T-helper 17 cell (primary cell): ENCODE results near the gene C3AR1. TPM values are rescaled to one million over a fixed set of nuclear protein-coding genes. Genes with fewer than 3 reads are reported as not detected.

Experiments
- total RNA-seq, 4 donors: library from RNA in 2 of 4; stranded (reverse) in 2 of 4; gene quantifications; one replicate each; pipeline ENCODE4 v1.2.3 and lab custom pipeline; 2022 to 2026

The C3AR1 gene
- total RNA-seq, 2 donors from 2014 or later: 3.1 to 3.9 TPM

Other genes starting within 250 kb of the C3AR1 start
- 1 to 10 TPM in 1 of 2 donors, under 1 TPM in 1; 0.17 to 6.4 TPM for gene SLC2A14, start 193.4 kb downstream of the C3AR1 start, total RNA-seq
- gene SLC2A3, start 130.2 kb downstream of the C3AR1 start, total RNA-seq: 100 to 1,000 TPM; 689 to 766 TPM
- 10 to 100 TPM; 33.4 to 40.4 TPM for gene FOXJ2, start 33.6 kb downstream of the C3AR1 start, total RNA-seq
- gene NECAP1, start 15.9 kb upstream of the C3AR1 start, total RNA-seq: 10 to 100 TPM; 72.8 to 73.0 TPM
- gene CLEC4A, start 57.3 kb upstream of the C3AR1 start, total RNA-seq: 1 to 10 TPM; 1.4 to 2.7 TPM
- gene ZNF705A, start 90.7 kb upstream of the C3AR1 start, total RNA-seq: not detected
- gene FAM90A1, start 161.3 kb upstream of the C3AR1 start, total RNA-seq: under 1 TPM in 1 of 2 donors, not detected in 1; 0.65 TPM